K562 (cell line): ENCODE results near the gene CHERP. TPM values are rescaled to one million over a fixed set of nuclear protein-coding genes. Genes with fewer than 3 reads are reported as not detected.

Source experiments
- FUS ChIP-seq: fragments of 200-400 bp; formaldehyde crosslinking; optimal IDR thresholded peaks from 2 replicates; pipeline ENCODE3; 2017; ENCODE audit warnings: low read depth, low read length
- PHB2 ChIP-seq: fragments of 450-650 bp; IDR thresholded peaks from 2 replicates; pipeline ENCODE4 v1.6.1; 2017; ENCODE audit warnings: low read depth
- SNRNP70 ChIP-seq: fragments of 200-400 bp; formaldehyde crosslinking; optimal IDR thresholded peaks from 2 replicates; pipeline ENCODE3; 2017; ENCODE audit warnings: low read depth, low read length
- TEAD2 ChIP-seq: fragments of 450-650 bp; IDR thresholded peaks from 2 replicates; pipeline ENCODE4 v1.6.1; 2016; ENCODE audit warnings: missing genetic modification characterization, control low read depth, missing compliant biosample characterization
- ZHX1 ChIP-seq: fragments of 150-350 bp; conservative IDR thresholded peaks from 2 replicates; pipeline ENCODE4 v1.6.1; 2014; ENCODE audit warnings: low read length
- ZNF354B ChIP-seq: fragments of 250-450 bp; sonication (Bioruptor Pico); IDR thresholded peaks from 2 replicates; pipeline ENCODE4 v1.4.0; 2020
- ZNF609 ChIP-seq: sonication (generic); formaldehyde crosslinking; IDR thresholded peaks from 2 replicates; pipeline ENCODE4 v1.8.1; 2023; ENCODE audit warnings: missing genetic modification reagents, mild to moderate bottlenecking, borderline replicate concordance
- ZNF696 ChIP-seq: fragments of 250-450 bp; sonication (Bioruptor Pico); conservative IDR thresholded peaks from 2 replicates; pipeline ENCODE4 v1.4.0; 2020; ENCODE audit warnings: mild to moderate bottlenecking, moderate library complexity
- polyA plus RNA-seq, 8 experiments: library from polyadenylated mRNA; depleted of rRNA in 4 of 8; stranded (reverse) in 5 of 8; unstranded in 3 of 8; fragments of >200 nt; fragmentation: Nextera tagmentation in 2 of 8; fragmentation: Illumina TruSeq in 1 of 8; extraction: Ambion mirVana in 2 of 8; extraction: Trizol in 1 of 8; gene quantifications; 2 replicates each; pipeline versions ENCODE4 v1.2.1 to v1.2.3, GENCODE V29; 2011 to 2014; ENCODE audit warnings: inconsistent platforms in 1 of 8, missing spikeins in 1 of 8
- total RNA-seq, 7 experiments: library from RNA; depleted of rRNA in 6 of 7; stranded (reverse); fragments of >200 nt in 6 of 7; fragmentation: Illumina TruSeq in 2 of 7; extraction: Trizol in 2 of 7; gene quantifications; 2 replicates each; pipeline versions ENCODE4 v1.2.1 to v1.2.3, GENCODE V29; 2011 to 2021; ENCODE audit warnings: low replicate concordance in 1 of 7

CHERP gene
- total and polyA plus RNA-seq, 9 of the 15 experiments (the other 6 are each of a cell fraction or from before 2014, with no cell fraction given), result 0.60 to 85.1 (median 7.8) TPM

DNA sequence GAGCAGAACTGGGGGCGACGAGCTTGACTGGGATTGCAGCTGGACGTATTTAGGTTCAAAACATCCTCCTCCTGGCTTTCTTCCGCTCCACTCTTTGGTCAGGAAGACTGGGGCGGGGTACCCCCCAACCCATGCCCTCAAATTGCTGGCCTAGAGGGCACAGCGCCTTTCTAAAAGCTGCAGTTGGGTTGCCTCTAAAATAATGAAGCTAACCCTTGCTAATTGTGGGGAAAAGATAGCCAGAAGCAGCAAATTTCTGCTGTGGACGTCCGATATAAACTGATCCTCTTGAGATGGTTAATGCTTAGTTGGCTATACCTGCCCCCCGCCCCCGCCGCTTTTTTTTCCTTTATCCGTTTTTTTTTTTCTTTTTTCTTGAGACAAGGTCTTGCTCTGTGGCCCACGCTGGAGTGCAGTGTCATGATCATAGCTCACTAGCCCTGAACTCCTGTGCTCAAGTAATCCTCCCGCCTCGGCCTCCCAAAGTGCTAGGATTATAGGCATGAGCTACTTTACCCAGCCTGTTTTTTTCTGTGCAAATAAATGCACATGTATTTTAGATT, 754 bp upstream of the CHERP start (continued):
- TF ChIP-seq ZHX1 (no peak), ZNF354B (CRISPR knock-in tag) (no peak), FUS (no peak), ZNF609 (CRISPR knock-in tag) (no peak), PHB2 (no peak), ZNF696 (no peak), TEAD2 (tag) (no peak), SNRNP70 (no peak)
